Measurements from ENCODE around the gene FAM240B. TPM values are rescaled to one million over a fixed set of nuclear protein-coding genes. Genes with fewer than 3 reads are reported as not detected.

FAM240B gene
- total and polyA plus RNA-seq, 4 donors = not detected

DNA sequence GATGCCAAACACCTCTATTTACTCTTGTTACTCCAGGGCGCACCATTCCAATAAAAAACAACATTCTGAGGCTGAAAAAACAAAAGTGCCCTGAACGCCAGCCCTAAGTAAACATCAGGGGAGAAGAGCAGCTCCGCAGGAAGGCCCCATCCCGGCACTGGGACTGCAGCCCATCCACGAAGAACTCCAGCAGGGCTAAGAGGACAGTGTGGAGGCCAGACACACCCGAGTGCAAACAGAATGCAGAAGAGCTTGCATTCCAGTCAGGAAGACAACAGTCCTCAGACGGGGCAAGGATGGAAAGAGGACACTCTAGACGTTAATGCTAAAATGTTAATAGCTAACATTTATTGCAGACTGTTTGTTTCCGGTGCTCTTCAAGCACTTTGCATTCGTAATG lies 33.0 kb downstream of the FAM240B start:
- no peaks in the 10 kb centered on the region for H3K9me3 ChIP-seq (ENCODE audit: control insufficient read depth in 4 of 4, low read length in 3 of 4)
- WGBS = 41% methylated on average over 10 of the region's 10 CpGs
- H3K27ac ChIP-seq (ENCODE audit: low read depth in 1 of 2, low read length in 2 of 2) = no peak overlapping the region
- H3K27me3 ChIP-seq (ENCODE audit: control insufficient read depth in 4 of 4, insufficient read depth in 4 of 4, low read length in 3 of 4) = no peaks in the 10 kb centered on the region
- peak overlapping the region in 2 of 3 donors; percentile 24 to 28 for H3K4me3 ChIP-seq (ENCODE audit: low read depth in 1 of 3, low read length in 3 of 3)
- no peak for DNase-seq (ENCODE audit: low spot score)
- TF ChIP-seq NR2F2 (IDR thresholded peaks at IDR 0.05) (no peak), RXRA (IDR thresholded peaks at IDR 0.05) (no peak), FOXA2 (IDR thresholded peaks at IDR 0.05) (no peak), EGR1 (IDR thresholded peaks at IDR 0.05; ENCODE audit: low read depth in 2 of 2) (no peak), HNF4A (conservative IDR thresholded peaks at IDR 0.05) (no peak), YY1 (IDR thresholded peaks at IDR 0.05) (no peak), RAD21 (IDR thresholded peaks at IDR 0.05) (no peak), GABPA (IDR thresholded peaks at IDR 0.05 in 1 of 2, conservative IDR thresholded peaks at IDR 0.05 in 1 of 2) (no peak), FOXA1 (IDR thresholded peaks at IDR 0.05) (no peak), SP1 (IDR thresholded peaks at IDR 0.05) (no peak)
- TF ChIP-seq, protein P1, sequence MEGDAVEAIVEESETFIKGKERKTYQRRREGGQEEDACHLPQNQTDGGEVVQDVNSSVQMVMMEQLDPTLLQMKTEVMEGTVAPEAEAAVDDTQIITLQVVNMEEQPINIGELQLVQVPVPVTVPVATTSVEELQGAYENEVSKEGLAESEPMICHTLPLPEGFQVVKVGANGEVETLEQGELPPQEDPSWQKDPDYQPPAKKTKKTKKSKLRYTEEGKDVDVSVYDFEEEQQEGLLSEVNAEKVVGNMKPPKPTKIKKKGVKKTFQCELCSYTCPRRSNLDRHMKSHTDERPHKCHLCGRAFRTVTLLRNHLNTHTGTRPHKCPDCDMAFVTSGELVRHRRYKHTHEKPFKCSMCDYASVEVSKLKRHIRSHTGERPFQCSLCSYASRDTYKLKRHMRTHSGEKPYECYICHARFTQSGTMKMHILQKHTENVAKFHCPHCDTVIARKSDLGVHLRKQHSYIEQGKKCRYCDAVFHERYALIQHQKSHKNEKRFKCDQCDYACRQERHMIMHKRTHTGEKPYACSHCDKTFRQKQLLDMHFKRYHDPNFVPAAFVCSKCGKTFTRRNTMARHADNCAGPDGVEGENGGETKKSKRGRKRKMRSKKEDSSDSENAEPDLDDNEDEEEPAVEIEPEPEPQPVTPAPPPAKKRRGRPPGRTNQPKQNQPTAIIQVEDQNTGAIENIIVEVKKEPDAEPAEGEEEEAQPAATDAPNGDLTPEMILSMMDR (IDR thresholded peaks at IDR 0.05; ENCODE audit: low read depth, low read length, missing input control) = no peak
- TF ChIP-seq, protein P2, sequence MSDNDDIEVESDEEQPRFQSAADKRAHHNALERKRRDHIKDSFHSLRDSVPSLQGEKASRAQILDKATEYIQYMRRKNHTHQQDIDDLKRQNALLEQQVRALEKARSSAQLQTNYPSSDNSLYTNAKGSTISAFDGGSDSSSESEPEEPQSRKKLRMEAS (IDR thresholded peaks at IDR 0.05) = no peak
- TF ChIP-seq, protein P3, sequence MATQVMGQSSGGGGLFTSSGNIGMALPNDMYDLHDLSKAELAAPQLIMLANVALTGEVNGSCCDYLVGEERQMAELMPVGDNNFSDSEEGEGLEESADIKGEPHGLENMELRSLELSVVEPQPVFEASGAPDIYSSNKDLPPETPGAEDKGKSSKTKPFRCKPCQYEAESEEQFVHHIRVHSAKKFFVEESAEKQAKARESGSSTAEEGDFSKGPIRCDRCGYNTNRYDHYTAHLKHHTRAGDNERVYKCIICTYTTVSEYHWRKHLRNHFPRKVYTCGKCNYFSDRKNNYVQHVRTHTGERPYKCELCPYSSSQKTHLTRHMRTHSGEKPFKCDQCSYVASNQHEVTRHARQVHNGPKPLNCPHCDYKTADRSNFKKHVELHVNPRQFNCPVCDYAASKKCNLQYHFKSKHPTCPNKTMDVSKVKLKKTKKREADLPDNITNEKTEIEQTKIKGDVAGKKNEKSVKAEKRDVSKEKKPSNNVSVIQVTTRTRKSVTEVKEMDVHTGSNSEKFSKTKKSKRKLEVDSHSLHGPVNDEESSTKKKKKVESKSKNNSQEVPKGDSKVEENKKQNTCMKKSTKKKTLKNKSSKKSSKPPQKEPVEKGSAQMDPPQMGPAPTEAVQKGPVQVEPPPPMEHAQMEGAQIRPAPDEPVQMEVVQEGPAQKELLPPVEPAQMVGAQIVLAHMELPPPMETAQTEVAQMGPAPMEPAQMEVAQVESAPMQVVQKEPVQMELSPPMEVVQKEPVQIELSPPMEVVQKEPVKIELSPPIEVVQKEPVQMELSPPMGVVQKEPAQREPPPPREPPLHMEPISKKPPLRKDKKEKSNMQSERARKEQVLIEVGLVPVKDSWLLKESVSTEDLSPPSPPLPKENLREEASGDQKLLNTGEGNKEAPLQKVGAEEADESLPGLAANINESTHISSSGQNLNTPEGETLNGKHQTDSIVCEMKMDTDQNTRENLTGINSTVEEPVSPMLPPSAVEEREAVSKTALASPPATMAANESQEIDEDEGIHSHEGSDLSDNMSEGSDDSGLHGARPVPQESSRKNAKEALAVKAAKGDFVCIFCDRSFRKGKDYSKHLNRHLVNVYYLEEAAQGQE (IDR thresholded peaks at IDR 0.05) = no peak
- TF ChIP-seq, protein P4, sequence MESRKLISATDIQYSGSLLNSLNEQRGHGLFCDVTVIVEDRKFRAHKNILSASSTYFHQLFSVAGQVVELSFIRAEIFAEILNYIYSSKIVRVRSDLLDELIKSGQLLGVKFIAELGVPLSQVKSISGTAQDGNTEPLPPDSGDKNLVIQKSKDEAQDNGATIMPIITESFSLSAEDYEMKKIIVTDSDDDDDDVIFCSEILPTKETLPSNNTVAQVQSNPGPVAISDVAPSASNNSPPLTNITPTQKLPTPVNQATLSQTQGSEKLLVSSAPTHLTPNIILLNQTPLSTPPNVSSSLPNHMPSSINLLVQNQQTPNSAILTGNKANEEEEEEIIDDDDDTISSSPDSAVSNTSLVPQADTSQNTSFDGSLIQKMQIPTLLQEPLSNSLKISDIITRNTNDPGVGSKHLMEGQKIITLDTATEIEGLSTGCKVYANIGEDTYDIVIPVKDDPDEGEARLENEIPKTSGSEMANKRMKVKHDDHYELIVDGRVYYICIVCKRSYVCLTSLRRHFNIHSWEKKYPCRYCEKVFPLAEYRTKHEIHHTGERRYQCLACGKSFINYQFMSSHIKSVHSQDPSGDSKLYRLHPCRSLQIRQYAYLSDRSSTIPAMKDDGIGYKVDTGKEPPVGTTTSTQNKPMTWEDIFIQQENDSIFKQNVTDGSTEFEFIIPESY (IDR thresholded peaks at IDR 0.05) = no peak
- TF ChIP-seq, protein P5, sequence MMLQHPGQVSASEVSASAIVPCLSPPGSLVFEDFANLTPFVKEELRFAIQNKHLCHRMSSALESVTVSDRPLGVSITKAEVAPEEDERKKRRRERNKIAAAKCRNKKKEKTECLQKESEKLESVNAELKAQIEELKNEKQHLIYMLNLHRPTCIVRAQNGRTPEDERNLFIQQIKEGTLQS (IDR thresholded peaks at IDR 0.05) = no peak
- H3K36me3 ChIP-seq (ENCODE audit: control insufficient read depth in 4 of 4, insufficient read depth in 3 of 4, low read depth in 1 of 4, low read length in 3 of 4) = no peaks in the 10 kb centered on the region
- H3K9ac ChIP-seq (ENCODE audit: low read depth in 1 of 2, low read length in 2 of 2) = no peak overlapping the region
- H3K4me1 ChIP-seq (ENCODE audit: control insufficient read depth in 4 of 4, insufficient read depth in 4 of 4, low read length in 3 of 4) = peaks cover 0 to 3% (median 0%) of the 10 kb centered on the region in 4 donors

DNA sequence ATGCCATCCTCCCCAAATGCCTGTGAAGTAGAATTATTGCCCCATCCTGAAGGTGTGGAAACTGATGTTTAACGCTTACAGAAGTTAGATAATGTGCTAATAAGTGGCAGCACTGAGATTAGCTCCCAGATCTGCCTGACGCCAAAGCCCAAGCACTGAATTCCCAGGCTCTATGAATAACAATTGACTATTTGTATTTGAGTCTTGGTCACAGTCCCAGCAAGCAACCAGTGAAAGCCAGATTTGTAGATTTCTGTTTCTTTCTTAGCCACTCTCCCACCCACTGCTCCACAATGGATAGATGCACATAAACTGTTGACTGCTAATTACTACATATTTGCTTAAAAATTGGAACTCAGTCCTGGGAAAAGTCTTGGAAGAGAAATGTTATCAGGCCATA lies 34.4 kb downstream of the FAM240B start:
- DNase-seq (ENCODE audit: low spot score) = no peak
- Histone ChIP-seq H3K36me3 (ENCODE audit: control insufficient read depth in 4 of 4, insufficient read depth in 3 of 4, low read depth in 1 of 4, low read length in 3 of 4) (no peaks in the 10 kb centered on the region), H3K4me3 (ENCODE audit: low read depth in 1 of 3, low read length in 3 of 3) (no peak overlapping the region), H3K27ac (ENCODE audit: low read depth in 1 of 2, low read length in 2 of 2) (no peak overlapping the region), H3K9me3 (ENCODE audit: control insufficient read depth in 4 of 4, low read length in 3 of 4) (no peaks in the 10 kb centered on the region), H3K27me3 (ENCODE audit: control insufficient read depth in 4 of 4, insufficient read depth in 4 of 4, low read length in 3 of 4) (no peaks in the 10 kb centered on the region), H3K9ac (ENCODE audit: low read depth in 1 of 2, low read length in 2 of 2) (no peak overlapping the region), H3K4me1 (ENCODE audit: control insufficient read depth in 4 of 4, insufficient read depth in 4 of 4, low read length in 3 of 4) (peaks cover 0 to 3% (median 0%) of the 10 kb centered on the region in 4 donors)
- WGBS = 88% methylated on average over 2 of the region's 2 CpGs
- TF ChIP-seq NR2F2 (IDR thresholded peaks at IDR 0.05) (no peak), RXRA (IDR thresholded peaks at IDR 0.05) (no peak), JUND (IDR thresholded peaks at IDR 0.05) (no peak), HNF4A (conservative IDR thresholded peaks at IDR 0.05) (no peak), HNF4G (IDR thresholded peaks at IDR 0.05) (no peak), TAF1 (conservative IDR thresholded peaks at IDR 0.05) (no peak)
- TF ChIP-seq, protein P1 (IDR thresholded peaks at IDR 0.05; ENCODE audit: low read depth, low read length, missing input control) = no peak
- TF ChIP-seq, protein P2 (IDR thresholded peaks at IDR 0.05) = no peak
- TF ChIP-seq, protein P5 (IDR thresholded peaks at IDR 0.05) = no peak

Data from liver (tissue), 9 donors.